Immature natural killer cell (primary cell): ENCODE measurements around the gene FMN2. TPM values are rescaled to one million over a fixed set of nuclear protein-coding genes. Genes with fewer than 3 reads are reported as not detected.

Experiments used
- DNase-seq, 3 donors: peaks; one replicate each; pipeline ENCODE4 v3.0.0; 2022; ENCODE audit warnings: mixed read lengths in 1 of 3
- H3K27ac Mint-ChIP-seq, 6 donors: one replicate each; pipeline ENCODE4 v1.8.0; 2020; ENCODE audit warnings: mixed read lengths in 6 of 6, mild to moderate bottlenecking in 5 of 6, inconsistent platforms in 4 of 6, moderate library complexity in 3 of 6
- H3K27me3 Mint-ChIP-seq, 3 donors: one replicate each; pipeline ENCODE4 v1.8.0; 2020 to 2021; ENCODE audit warnings: low read depth in 3 of 3, mild to moderate bottlenecking in 3 of 3, mixed read lengths in 3 of 3, moderate library complexity in 3 of 3, inconsistent platforms in 1 of 3
- H3K36me3 Mint-ChIP-seq, 3 donors: one replicate each; pipeline ENCODE4 v1.8.0; 2020; ENCODE audit warnings: mixed read lengths in 3 of 3, inconsistent platforms in 2 of 3, mild to moderate bottlenecking in 2 of 3
- H3K4me1 Mint-ChIP-seq, 2 donors: one replicate each; pipeline ENCODE4 v1.8.0; 2020; ENCODE audit warnings: inconsistent platforms in 2 of 2, mild to moderate bottlenecking in 2 of 2, mixed read lengths in 2 of 2, moderate library complexity in 1 of 2
- H3K4me3 Mint-ChIP-seq, 5 donors: one replicate each; pipeline ENCODE4 v1.8.0; 2020; ENCODE audit warnings: mild to moderate bottlenecking in 5 of 5, mixed read lengths in 5 of 5, inconsistent platforms in 3 of 5, moderate library complexity in 3 of 5
- H3K9me3 Mint-ChIP-seq, 6 donors: one replicate each; pipeline ENCODE4 v1.8.0; 2020; ENCODE audit warnings: mild to moderate bottlenecking in 6 of 6, mixed read lengths in 6 of 6, inconsistent platforms in 4 of 6, moderate library complexity in 3 of 6
- polyA plus RNA-seq, 3 donors: library from polyadenylated mRNA; unstranded; fragments of 300-500 nt; fragmentation: Illumina TruSeq; gene quantifications; one replicate each; pipeline ENCODE4 v1.2.3, GENCODE V29; 2021

FMN2 gene
- polyA plus RNA-seq, 3 donors from 2014 or later, result not detected

DNA sequence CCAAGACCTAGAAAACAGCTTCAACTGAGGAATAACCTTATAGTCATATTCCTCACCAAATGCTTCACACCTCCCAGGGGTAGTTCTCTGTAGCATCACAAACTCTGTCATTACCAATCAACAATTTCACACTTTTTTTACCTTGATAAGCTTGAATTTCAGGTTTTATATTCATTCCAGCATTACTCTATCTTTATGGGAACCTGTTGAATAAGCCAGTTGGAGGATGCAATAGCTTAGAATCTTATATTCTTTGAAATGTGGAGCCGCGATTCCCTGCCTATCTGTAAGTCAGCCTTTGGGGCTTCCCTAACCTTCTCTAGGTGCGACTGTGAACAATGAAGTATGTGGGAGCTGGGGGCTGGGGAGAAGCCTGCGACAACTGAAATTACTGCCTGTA, 374.8 kb downstream of the FMN2 start:
- Mint-ChIP-seq H3K27ac (no peak overlapping the region), H3K27me3 (peaks cover 5 to 10% (median 6%) of the 10 kb centered on the region in 3 donors), H3K4me1 (peaks cover 14 to 17% of the 10 kb centered on the region in 2 donors), H3K36me3 (no peaks in the 10 kb centered on the region), H3K4me3 (no peak overlapping the region), H3K9me3 (no peaks in the 10 kb centered on the region)
- no peak for DNase-seq

DNA sequence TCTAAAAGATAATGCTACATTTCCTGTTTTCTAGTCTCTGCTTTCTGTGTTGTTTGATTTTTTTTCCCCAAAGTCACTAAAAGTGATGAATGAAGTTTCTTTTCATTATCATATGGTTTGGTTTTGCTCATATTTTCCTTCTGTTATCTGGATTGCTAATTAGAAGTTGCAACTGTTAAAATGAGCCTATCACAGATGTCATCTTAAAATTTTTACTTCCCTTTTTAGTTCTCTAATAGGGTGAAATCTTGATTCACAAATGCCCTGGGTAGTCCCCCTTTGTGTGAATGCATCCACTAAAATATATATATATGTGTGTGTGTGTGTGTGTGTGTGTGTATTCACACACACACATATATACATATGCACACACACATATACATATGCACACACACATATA, 376.2 kb downstream of the FMN2 start:
- Mint-ChIP-seq H3K4me3 (no peak overlapping the region), H3K9me3 (no peaks in the 10 kb centered on the region), H3K4me1 (peaks cover 14 to 17% of the 10 kb centered on the region in 2 donors), H3K27me3 (peaks cover 5 to 10% (median 6%) of the 10 kb centered on the region in 3 donors), H3K36me3 (no peaks in the 10 kb centered on the region), H3K27ac (no peak overlapping the region)
- no peak for DNase-seq

DNA sequence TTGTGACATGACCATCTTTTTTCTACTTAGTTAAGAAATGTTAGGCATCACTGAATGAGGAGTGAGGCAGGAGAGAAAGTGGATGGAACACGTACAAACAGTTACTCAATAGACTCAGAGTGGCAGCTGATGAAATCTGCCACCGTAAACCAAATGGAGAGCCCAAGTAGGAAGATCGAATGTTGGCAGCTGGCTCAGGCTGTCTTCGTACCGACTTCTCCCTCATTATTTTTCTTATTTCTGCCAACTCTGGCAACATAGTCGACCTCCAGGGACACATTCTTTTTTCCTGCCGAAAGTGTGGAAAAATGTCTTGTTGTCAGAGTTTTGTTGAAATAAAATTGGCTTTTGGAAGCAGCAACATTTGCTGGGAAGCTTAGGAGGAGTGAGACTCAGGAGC, 377.0 kb downstream of the FMN2 start:
- DNase-seq, result no peak
- Mint-ChIP-seq H3K27me3 (peaks cover 5% of the 10 kb centered on the region in 3 donors), H3K27ac (no peak overlapping the region), H3K9me3 (no peaks in the 10 kb centered on the region), H3K4me1 (peaks cover 14 to 17% of the 10 kb centered on the region in 2 donors), H3K36me3 (no peaks in the 10 kb centered on the region), H3K4me3 (no peak overlapping the region)

DNA sequence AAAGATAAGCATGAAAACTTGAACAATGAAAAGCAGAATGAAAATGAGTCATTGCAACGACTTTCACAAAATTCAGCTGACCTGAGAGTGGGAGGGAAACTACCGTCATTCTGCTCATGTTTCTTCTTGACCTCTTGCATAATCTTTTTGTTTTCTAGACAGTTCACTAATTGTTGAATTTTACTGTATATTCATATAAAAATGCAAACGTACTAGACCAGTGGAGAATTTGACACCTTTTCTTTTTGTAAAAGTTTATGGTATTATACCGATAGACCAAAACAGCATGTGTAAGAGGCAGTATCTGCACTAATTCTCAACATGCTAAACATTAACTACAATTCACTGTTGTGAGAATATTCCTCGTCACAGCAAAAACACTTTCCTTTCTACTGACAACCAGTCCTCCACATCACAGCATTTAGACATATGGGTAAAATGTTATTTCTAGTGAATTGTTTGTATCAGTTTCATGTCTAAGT, 382.5 kb downstream of the FMN2 start:
- peaks cover 0 to 3% (median 0%) of the 10 kb centered on the region in 6 donors for H3K9me3 Mint-ChIP-seq
- no peak for DNase-seq
- no peak overlapping the region for H3K4me3 Mint-ChIP-seq
- peaks cover 0 to 4% (median 0%) of the 10 kb centered on the region in 3 donors for H3K36me3 Mint-ChIP-seq
- H3K4me1 Mint-ChIP-seq, result no peaks in the 10 kb centered on the region
- H3K27me3 Mint-ChIP-seq, result peaks cover 0 to 9% (median 5%) of the 10 kb centered on the region in 3 donors
- H3K27ac Mint-ChIP-seq, result no peak overlapping the region

DNA sequence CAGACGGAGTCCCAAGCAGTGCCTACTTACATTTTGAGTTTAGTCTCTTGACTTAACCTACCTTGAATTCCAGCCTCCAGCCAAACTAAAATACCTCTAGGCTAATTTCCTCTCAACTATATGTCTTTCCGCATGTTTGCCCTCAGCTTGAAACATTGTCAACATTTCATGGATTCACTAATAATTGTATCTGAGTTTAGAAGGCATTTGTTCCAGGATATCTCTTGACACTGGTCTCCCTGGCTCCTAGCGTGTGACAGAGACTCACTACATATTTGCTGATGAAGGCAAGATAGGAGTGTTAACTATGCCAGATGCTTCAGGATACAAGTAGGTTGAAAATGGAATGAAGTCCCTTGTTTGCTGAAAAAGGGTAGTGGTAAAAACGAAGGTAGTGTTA, 384.1 kb downstream of the FMN2 start:
- Mint-ChIP-seq H3K27ac (no peak overlapping the region), H3K36me3 (peaks cover 0 to 4% (median 0%) of the 10 kb centered on the region in 3 donors), H3K4me1 (no peaks in the 10 kb centered on the region), H3K9me3 (peaks cover 0 to 3% (median 0%) of the 10 kb centered on the region in 6 donors), H3K27me3 (peaks cover 0 to 5% (median 4%) of the 10 kb centered on the region in 3 donors), H3K4me3 (no peak overlapping the region)
- no peak for DNase-seq

DNA sequence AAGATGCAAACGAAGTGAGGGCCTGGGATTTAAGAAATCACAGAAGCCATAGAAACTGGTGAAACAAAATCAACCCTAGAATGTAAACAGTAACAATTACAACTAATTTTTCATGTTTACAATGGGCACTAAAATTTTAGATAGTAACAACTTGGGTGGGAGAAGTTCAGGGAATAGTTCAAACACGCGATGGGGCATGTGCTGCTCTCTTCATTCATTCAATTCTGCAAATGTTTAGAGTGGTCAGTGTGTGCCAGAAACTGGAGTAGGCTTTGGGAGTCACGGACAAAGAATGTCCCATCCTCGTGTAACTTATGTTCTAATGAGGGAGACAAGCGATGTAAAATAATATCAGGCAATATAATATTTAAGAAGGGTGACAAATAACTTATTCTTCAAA, 386.9 kb downstream of the FMN2 start:
- no peaks in the 10 kb centered on the region for H3K4me1 Mint-ChIP-seq
- H3K4me3 Mint-ChIP-seq, result no peak overlapping the region

DNA sequence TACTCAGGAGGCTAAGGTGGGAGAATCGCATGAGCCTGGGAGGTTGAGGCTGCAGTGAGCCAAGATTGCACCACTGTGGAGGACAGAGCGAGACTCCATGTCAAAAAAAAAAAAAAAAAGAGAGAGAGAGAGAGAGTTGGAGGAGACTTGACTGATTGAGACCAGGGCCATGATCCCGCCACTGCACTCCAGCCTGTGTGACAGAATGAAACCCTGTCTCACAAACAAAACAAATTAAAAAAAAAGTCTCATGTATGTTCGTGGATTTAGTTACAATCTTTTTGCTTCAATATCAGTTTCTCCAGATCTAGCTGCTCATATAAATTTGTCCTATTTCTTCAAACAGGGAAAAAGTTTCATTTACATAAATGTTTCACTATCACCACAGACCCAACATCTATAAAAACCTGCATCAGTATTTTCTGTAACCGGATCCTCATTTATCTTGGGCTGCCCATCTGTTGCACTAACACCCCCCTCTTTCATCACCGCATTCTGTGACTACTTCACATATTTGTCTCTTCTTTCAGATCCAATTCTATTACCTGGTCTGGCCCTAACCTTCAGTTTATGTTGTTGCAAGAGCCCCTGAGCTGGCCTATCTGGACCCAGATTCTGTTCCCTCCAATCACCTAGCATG, 393.2 kb downstream of the FMN2 start:
- Mint-ChIP-seq H3K27ac (no peak overlapping the region), H3K4me1 (no peaks in the 10 kb centered on the region), H3K4me3 (no peak overlapping the region), H3K9me3 (no peaks in the 10 kb centered on the region), H3K27me3 (peaks cover 0 to 11% (median 2%) of the 10 kb centered on the region in 3 donors), H3K36me3 (peaks cover 0 to 3% (median 0%) of the 10 kb centered on the region in 3 donors)
- no peak for DNase-seq

More for the DNA sequence above, 386.9 kb downstream of the FMN2 start:
- Mint-ChIP-seq H3K36me3 (peaks cover 0 to 5% (median 0%) of the 10 kb centered on the region in 3 donors), H3K27me3 (peaks cover 0 to 4% (median 4%) of the 10 kb centered on the region in 3 donors), H3K27ac (no peak overlapping the region), H3K9me3 (peaks cover 0 to 3% (median 0%) of the 10 kb centered on the region in 6 donors)
- DNase-seq, result no peak

DNA sequence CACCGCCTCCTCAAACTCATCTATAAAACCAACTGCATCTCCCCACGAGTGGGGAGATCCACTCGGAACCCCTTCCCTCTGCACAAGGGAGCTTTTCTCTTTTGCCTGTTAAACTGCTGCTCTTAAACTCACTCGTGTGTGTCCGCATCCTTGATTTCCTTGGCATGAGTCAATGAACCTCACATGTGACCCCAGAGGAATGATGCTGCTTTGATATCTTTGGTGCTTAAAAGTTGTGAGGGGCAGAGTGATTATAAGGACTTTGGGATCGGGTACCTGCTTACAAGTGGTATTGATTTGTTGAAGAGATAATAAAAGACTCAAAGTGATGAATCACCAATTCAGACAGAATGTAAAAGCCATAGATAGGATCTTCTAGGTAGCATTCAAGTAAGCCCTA, 394.9 kb downstream of the FMN2 start:
- Mint-ChIP-seq H3K36me3 (peaks cover 0 to 3% (median 0%) of the 10 kb centered on the region in 3 donors), H3K9me3 (no peaks in the 10 kb centered on the region), H3K27ac (no peak overlapping the region)

DNA sequence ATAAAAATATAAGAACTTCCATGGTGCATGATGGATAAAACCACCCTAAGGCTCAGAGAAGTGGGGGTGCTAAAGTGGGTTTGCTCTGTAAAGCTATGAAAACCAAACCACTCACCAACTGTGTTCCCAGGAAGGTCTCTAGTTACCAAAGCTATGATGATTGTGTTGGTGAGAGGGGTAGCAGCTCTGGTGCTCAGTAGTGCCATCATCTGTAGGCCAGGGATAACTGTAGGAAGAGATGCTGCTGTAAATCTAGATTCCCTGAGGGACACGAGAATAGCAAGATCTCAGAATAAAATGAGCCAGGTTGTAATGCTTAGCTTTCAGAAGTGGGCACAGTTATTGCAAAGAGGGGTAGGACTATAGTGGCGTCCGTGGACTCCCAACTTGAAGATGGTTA, 395.8 kb downstream of the FMN2 start:
- DNase-seq, result no peak
- Mint-ChIP-seq H3K4me1 (peaks cover 1 to 5% of the 10 kb centered on the region in 2 donors), H3K9me3 (no peaks in the 10 kb centered on the region), H3K36me3 (peaks cover 0 to 3% (median 0%) of the 10 kb centered on the region in 3 donors), H3K27me3 (peaks cover 7 to 19% (median 8%) of the 10 kb centered on the region in 3 donors), H3K4me3 (no peak overlapping the region), H3K27ac (no peak overlapping the region)

More for the DNA sequence above, 394.9 kb downstream of the FMN2 start:
- Mint-ChIP-seq H3K4me3 (no peak overlapping the region), H3K4me1 (no peaks in the 10 kb centered on the region), H3K27me3 (peaks cover 5 to 15% (median 8%) of the 10 kb centered on the region in 3 donors)
- DNase-seq, result no peak

DNA sequence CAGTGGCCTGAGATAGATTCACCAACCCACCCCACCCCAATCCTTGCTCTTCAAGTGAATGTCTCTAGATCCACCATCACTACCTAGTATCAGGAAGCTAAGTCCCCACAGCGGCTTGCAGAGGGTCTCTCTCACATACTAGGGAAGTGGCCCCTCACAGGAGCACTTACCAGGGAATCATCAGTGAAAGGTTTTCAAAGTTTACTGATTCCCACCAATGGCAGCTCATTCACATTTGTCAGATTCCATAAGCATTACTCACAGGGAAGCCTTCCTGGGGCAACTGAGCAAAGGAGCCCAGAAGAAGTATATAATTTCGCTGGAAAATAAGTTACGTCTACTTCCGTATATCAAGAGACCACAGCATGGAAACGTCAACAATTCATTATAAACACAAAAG, 399.5 kb downstream of the FMN2 start:
- peaks cover 6% of the 10 kb centered on the region in 2 donors for H3K4me1 Mint-ChIP-seq
- DNase-seq, result no peak
- H3K4me3 Mint-ChIP-seq, result no peak overlapping the region
- no peak overlapping the region for H3K27ac Mint-ChIP-seq
- no peaks in the 10 kb centered on the region for H3K36me3 Mint-ChIP-seq
- H3K27me3 Mint-ChIP-seq, result peaks cover 9 to 17% (median 9%) of the 10 kb centered on the region in 3 donors
- no peaks in the 10 kb centered on the region for H3K9me3 Mint-ChIP-seq

DNA sequence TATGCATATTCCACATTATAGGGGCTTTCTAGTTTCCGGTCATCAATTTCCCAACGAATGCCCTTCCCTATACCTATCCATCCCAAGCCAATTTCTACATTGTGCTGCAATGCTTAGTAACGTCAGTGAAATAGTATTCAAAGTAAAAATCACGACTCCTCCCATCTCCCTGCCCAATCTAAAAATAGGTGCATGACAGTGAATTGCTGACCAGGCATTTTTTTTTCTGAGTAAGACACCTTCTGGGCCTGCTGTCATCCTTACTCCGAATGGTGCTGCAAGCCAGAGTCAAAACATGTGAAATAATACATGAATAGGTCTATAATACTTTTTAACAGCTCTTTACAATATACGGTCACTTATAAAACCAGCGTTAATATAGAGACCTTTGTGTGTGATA, 400.1 kb downstream of the FMN2 start:
- DNase-seq, result no peak
- H3K36me3 Mint-ChIP-seq, result no peaks in the 10 kb centered on the region
- H3K4me3 Mint-ChIP-seq, result peak overlapping the region in 4 of 5 donors; percentile 15 to 59 (median 44)
- H3K27ac Mint-ChIP-seq, result no peak overlapping the region
- peaks cover 6% of the 10 kb centered on the region in 2 donors for H3K4me1 Mint-ChIP-seq
- H3K9me3 Mint-ChIP-seq, result no peaks in the 10 kb centered on the region
- peaks cover 9 to 15% (median 9%) of the 10 kb centered on the region in 3 donors for H3K27me3 Mint-ChIP-seq

DNA sequence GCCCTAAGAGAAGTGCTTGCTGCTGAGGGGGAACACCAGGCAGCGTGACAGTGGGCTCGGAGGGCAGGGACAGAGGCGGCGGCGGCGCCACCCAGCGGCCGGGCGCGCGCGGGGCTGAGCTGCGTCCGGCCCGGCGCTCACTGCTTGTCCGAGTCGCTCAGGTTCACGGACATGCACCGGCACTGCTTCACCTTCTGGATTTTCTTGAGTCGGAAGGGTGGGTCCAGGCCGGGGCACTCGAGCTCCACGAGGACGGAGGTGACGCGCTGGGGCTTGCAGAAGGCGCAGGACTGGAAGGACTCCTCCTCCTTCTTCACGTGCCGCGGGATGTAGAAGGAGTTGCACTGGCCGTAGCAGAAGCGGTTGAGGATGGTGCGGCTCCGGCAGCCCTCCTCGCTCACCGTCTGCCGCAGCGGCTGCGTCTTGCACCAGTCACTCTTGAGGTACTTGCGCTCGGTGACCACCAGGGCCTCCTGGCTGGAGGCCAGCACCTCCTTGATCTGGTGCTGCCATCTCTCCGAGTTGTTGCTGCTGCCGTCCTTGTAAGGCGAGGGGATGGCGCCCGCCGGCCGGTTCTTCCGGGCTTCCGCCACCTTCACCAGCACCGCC, 401.3 kb downstream of the FMN2 start:
- peaks cover 9 to 12% (median 9%) of the 10 kb centered on the region in 3 donors for H3K27me3 Mint-ChIP-seq
- H3K9me3 Mint-ChIP-seq, result no peaks in the 10 kb centered on the region
- H3K4me1 Mint-ChIP-seq, result peaks cover 7 to 8% of the 10 kb centered on the region in 2 donors
- peak overlapping the region in 2 of 6 donors; percentile 36 to 71 for H3K27ac Mint-ChIP-seq
- DNase-seq, result peak; percentile 28 to 66 (median 53)
- no peaks in the 10 kb centered on the region for H3K36me3 Mint-ChIP-seq
- H3K4me3 Mint-ChIP-seq, result peak overlapping the region; percentile 69 to 85 (median 76)

DNA sequence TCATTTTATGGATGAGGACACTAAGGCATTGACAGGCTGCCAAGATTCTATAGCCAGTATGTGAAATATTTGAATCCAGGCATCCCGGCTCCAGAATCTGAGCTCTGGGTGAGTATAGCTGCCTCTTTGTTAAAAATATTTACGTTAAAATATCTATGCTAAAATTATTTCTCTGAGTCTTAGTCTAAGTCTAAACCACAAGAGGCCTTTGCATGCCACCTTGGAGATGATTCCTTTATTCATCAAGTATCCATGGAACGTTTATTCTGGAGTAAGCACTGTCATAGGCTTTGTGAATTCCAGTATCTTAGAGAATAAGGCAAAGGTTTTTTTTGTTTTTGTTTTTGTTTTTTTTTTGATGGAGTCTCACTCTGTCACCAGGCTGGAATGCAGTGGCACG, 403.9 kb downstream of the FMN2 start:
- Mint-ChIP-seq H3K27ac (no peak overlapping the region), H3K4me1 (peaks cover 22 to 29% of the 10 kb centered on the region in 2 donors), H3K9me3 (no peaks in the 10 kb centered on the region), H3K27me3 (peaks cover 9 to 13% (median 9%) of the 10 kb centered on the region in 3 donors), H3K36me3 (peaks cover 0 to 3% (median 0%) of the 10 kb centered on the region in 3 donors), H3K4me3 (no peak overlapping the region)
- no peak for DNase-seq

DNA sequence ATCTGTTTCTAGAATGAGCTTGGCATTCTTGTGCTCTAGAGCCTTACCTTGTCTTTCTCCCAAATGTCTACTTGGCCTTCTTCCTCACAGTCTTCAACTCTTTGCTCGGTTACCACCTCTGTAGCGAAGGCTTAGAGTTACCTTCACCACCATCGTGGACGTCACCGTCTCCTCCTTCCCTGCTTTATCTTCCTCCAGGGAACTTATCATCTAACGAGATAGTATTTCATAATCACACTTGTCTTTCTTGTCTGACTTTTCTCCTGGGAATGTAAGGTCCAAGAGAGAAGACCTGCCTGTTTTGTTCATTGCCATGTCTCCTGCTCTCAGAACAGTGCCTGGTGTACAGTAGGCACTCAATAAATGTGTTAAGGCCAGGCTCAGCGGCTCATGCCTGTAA, 404.7 kb downstream of the FMN2 start:
- Mint-ChIP-seq H3K36me3 (peaks cover 0 to 3% (median 0%) of the 10 kb centered on the region in 3 donors), H3K27ac (no peak overlapping the region), H3K9me3 (no peaks in the 10 kb centered on the region), H3K4me1 (peaks cover 22 to 29% of the 10 kb centered on the region in 2 donors), H3K27me3 (peaks cover 5 to 9% (median 5%) of the 10 kb centered on the region in 3 donors), H3K4me3 (no peak overlapping the region)
- DNase-seq, result no peak
